ENCODE data around the gene NID2.

Gene NID2

GRCh38 chr14:52049271-52049670 is 19.6 kb downstream of the NID2 start:
- no peak for TF ChIP-seq CTCF (IDR thresholded peaks at IDR 0.05)
- Histone ChIP-seq H3K4me1 (ENCODE audit: control insufficient read depth in 1 of 2, insufficient read depth in 1 of 2, low read depth in 1 of 2, low read length in 1 of 2) (no peaks in the 10 kb centered on the region), H3K4me3 (ENCODE audit: low read depth in 1 of 2, low read length in 1 of 2) (no peak overlapping the region)

GRCh38 chr14:52048641-52049204 is 20.1 kb downstream of the NID2 start:
- Histone ChIP-seq H3K27me3 (peaks cover 8% of the 10 kb centered on the region), H3K27ac (no peak overlapping the region), H3K4me3 (ENCODE audit: low read depth in 1 of 2, low read length in 1 of 2) (no peak overlapping the region), H3K9me3 (no peaks in the 10 kb centered on the region), H3K36me3 (no peaks in the 10 kb centered on the region), H3K4me1 (ENCODE audit: control insufficient read depth in 1 of 2, insufficient read depth in 1 of 2, low read depth in 1 of 2, low read length in 1 of 2) (no peaks in the 10 kb centered on the region)
- no peak for TF ChIP-seq CTCF (IDR thresholded peaks at IDR 0.05)

More at GRCh38 chr14:52049271-52049670, 19.6 kb downstream of the NID2 start:
- H3K36me3 ChIP-seq = no peaks in the 10 kb centered on the region
- H3K27ac ChIP-seq = no peak overlapping the region
- peaks cover 10% of the 10 kb centered on the region for H3K27me3 ChIP-seq
- no peaks in the 10 kb centered on the region for H3K9me3 ChIP-seq

- H3K9me3 ChIP-seq = no peaks in the 10 kb centered on the region
- H3K36me3 ChIP-seq = no peaks in the 10 kb centered on the region
- H3K4me1 ChIP-seq (ENCODE audit: control insufficient read depth in 1 of 2, insufficient read depth in 1 of 2, low read depth in 1 of 2, low read length in 1 of 2) = no peaks in the 10 kb centered on the region
- peaks cover 3% of the 10 kb centered on the region for H3K27me3 ChIP-seq
- TF ChIP-seq CTCF (IDR thresholded peaks at IDR 0.05) = no peak
- no peak overlapping the region for H3K4me3 ChIP-seq (ENCODE audit: low read depth in 1 of 2, low read length in 1 of 2)
- no peak overlapping the region for H3K27ac ChIP-seq
These were observed 20.7 kb downstream of the NID2 start for GRCh38 chr14:52048116-52048515.

GRCh38 chr14:52046376-52046917 is 22.4 kb downstream of the NID2 start:
- no peaks in the 10 kb centered on the region for H3K9me3 ChIP-seq
- no peaks in the 10 kb centered on the region for H3K4me1 ChIP-seq (ENCODE audit: control insufficient read depth in 1 of 2, insufficient read depth in 1 of 2, low read depth in 1 of 2, low read length in 1 of 2)
- no peak for TF ChIP-seq CTCF (IDR thresholded peaks at IDR 0.05)
- H3K27me3 ChIP-seq = peaks cover 3% of the 10 kb centered on the region
- H3K36me3 ChIP-seq = no peaks in the 10 kb centered on the region
- no peak overlapping the region for H3K4me3 ChIP-seq (ENCODE audit: low read depth in 1 of 2, low read length in 1 of 2)
- H3K27ac ChIP-seq = no peak overlapping the region

- H3K4me1 ChIP-seq (ENCODE audit: control insufficient read depth in 1 of 2, insufficient read depth in 1 of 2, low read depth in 1 of 2, low read length in 1 of 2) = no peaks in the 10 kb centered on the region
- no peak overlapping the region for H3K27ac ChIP-seq
- no peak for TF ChIP-seq CTCF (IDR thresholded peaks at IDR 0.05)
- no peaks in the 10 kb centered on the region for H3K9me3 ChIP-seq
- no peak overlapping the region for H3K4me3 ChIP-seq (ENCODE audit: low read depth in 1 of 2, low read length in 1 of 2)
- no peaks in the 10 kb centered on the region for H3K36me3 ChIP-seq
- H3K27me3 ChIP-seq = peaks cover 3% of the 10 kb centered on the region
These were observed 23.9 kb downstream of the NID2 start for GRCh38 chr14:52044791-52045522.
